GM10847 (cell line): ENCODE measurements around the gene MARK4.
A peak's percentile ranks its signal among the peaks of the same experiment; 100 is the strongest.

Experiments
- POLR2A ChIP-seq: IDR thresholded peaks from 2 replicates; pipeline ENCODE4 v1.6.1; 2011; ENCODE audit not compliant: insufficient read length; ENCODE audit errors: extremely low read depth

The MARK4 gene

DNA sequence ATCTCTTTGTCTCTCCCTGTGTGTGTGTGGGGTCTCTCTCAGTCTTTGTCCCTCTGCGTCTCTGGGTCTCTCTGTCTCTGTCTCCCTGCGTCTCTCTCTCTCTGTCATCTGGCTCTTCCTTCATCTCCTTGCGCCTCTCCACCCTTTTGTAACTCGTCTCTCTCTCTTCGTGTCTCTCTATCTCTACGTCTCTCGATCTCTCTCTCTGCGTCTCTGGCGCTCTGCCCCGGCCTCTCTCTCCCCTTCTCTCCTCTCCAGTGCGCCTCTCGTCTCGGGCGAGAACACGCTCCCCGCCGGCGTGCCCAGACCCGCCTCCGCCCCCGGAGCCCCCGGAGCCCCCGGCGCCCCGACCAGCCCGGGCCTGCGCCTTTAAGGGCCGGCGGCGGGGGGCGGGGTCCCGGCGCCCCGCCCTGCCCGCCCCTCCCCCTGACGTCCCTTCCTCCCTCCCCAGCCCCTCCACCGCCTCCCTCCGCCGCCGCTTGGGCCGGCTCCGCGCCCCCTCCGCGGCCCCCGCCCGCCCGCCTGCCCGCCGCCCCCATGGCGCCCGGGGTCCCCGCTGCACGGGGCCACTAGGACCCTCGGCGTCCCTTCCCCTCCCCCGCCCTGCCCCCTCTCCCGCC, at the start of gene MARK4:
TSS of gene MARK4 (plus strand) at position 440 of the 620 bp plus-strand sequence. CDS start 318 bp downstream, outside the sequence.
- peak; percentile 27 for TF ChIP-seq POLR2A

DNA sequence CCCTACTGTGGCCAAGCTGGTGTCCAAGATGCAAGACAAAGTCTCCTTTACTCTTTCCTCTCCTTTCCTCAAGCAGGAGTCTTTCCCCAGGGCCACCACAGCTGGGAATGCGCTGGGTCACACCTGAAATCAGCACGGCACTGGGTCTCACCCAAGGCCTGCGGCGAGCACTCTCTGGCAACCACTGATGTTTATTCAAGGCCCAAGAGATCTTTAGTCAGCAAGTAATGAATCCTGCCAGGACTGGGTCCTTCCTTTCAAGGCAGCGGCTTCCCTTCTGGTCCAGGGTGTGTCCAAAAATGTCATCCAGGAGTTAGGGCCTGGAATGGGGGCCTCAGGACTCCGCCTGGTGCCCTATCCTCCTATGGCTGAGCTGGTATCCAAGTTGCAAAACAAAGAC, 48.4 kb upstream of the MARK4 start:
- TF ChIP-seq POLR2A = no peak

DNA sequence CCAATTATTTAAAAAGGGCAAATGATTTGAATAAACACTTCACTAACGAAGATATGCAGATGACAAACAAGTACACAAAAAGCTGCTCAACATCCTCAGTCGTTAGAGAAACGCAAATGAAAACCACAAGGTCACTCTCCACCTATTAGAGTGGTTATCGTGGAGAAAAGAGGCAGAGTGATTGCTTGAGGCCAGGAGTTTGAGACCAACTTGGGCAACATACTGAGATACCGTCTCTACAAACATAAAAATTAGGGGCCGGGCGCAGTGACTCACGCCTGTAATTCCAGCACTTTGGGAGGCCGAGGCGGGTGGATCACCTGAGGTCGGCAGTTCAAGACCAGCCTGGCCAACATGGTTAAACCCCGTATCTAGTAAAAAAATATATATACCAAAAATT, 45.3 kb upstream of the MARK4 start:
- TF ChIP-seq POLR2A = no peak

DNA sequence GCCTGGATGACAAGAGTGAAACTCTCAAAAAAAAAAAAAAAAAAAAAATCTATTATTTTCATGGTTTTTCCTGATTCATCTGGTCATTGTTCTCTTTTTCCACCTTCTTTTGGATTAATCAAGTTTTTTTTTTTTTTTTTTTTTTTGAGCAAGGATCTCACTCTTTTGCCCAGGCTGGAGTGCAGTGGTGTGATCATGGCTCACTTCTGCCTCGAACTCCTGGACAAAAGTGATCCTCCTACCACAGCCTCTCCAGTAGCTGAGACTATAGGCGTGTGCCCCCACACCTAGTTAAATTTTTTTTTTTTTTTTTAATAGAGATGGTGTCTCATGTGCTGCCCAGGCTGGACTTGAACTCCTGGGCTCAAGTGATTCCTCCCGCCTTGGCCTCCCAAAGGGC, 44.7 kb upstream of the MARK4 start:
- TF ChIP-seq POLR2A = no peak

DNA sequence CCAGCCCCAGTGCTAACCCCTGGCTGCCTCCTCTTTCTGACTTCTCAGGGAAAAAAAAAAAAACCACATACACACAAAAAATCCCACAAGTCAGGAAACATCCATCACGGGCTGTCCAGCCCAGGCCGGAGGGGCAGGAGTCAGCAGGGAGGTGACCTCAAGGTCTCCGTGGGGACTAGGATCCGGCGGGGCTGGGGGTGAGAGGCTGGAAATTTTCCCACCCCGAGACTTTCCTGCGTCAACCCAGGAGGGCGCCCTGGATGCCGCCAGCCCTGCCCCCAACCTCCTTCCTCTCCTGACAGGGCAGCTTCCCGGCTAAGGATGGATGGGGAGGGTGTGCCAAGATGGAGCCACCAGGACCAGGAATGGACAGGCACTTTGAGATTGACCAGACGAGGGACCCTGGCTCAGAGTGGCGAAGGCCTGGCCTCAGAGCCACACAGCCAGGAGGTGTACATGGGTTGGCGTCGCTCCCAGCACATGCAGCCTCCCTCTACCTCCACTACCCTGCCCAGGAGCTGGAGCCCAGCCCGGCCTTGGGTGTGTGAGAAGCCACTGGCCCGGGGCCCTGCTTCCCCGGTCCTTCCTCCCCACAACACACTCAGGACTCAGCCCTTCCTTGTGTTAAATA, 39.2 kb upstream of the MARK4 start:
- TF ChIP-seq POLR2A = no peak

DNA sequence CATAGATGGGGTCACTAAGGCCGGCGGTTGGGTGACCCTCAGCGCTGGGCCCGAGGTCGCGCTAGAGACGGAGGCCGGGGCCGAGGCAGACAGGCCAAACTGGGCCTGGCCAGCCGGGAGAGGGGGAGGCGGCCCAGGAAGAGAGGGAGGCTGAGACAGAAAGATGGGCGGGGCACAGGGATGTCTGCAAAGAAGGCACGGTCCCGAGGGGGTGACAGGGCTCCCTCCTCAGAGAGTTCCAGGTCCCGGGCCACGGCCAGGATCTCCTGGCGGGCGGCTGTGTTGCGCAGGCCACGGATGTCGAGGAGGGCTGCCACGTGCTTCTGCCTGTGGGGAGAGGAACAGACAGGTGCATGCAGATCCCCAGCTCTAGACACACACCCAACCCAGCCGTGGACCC, 38.0 kb upstream of the MARK4 start:
- TF ChIP-seq POLR2A = no peak

DNA sequence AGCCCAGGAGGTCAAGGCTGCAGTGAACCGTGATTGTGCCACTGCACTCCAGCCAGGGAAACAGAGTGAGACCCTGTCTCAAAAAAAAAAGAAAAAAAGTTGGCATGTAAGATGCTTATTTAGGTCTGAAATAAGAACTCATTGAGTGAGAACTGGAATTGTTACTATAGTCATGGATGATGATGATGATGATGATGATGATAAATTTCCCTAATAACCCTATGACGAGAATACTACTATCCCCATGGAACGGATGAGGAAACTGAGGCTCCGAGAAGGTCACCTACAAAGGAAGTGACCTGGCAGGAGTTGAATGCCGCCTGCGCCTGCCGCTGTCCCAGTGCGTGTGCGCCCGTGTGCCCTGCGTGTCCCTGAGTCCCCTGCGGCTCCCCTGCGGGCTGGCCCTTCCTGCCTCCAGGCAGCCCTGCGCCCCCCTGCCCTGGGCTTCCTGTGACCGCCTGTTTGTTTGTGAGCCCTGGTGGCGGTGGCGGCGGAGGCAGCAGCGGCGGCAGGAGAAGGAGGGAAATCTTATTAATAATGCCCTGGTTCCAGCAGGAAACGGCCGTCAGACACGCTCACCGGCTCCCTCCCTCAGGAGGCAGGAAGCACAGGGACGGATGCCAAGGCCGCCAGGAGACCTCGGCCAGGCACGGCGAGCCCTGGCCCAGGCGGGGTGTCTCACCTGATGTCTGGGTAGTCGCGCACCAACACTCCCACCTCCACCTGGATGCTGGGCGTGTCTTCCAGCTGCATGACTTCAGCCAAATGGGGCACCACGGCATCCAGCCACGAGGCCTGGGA, 35.5 kb upstream of the MARK4 start:
- TF ChIP-seq POLR2A = no peak

DNA sequence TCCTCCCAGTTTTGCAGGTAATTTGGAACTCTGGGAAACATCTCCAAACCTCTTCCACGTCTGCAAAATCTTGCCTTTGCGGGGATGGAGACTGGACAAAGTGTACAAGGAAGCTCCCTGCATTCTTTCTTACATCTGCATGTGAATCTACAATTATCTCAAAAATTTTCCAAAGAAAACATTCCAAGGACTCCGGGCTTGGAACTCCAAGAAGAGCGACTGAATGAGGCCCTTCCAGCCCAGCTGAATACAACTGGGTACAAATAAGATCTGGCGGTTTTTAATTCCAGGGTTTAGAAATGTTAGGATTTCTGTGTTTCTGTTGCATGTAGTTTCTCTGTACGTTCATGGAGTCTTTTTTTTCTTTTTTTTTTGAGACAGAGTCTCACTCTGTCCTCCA, 34.4 kb upstream of the MARK4 start:
- no peak for TF ChIP-seq POLR2A

DNA sequence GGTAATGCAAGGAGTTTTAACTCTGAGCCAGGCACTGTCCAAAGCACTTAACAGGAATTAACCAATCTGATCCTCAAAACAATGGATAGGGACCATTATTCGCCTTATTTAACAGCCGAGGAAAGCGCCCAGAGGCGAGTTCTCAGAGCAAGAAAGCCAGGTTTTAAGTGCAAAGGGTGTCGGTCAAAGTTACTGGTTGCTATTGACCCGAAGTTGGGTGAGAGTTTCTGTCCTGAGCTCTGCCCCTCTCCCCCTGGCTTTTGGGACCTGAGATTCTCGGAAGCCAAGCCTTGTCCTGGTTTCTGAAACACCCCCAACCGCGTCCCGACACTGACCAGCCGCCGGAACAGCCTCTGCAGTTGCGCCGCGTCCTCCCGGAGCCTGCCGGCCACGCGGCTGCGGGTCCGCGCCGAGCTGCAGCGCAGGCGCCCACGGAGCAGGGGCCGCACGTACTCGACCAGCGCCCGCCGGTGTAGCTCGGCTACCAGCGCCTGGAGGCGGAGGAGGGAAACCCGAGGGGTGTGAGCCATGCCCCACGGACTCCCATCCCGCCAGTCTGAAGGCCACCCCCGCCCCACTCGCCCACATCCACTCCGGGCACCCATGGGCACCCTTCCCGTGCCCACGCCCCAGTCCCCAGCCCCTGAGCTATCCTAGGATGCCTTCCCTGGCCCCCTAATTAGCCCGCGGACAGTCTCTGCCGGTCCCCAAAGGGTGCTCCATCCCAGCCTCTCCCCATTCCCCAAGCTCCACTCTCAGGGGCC, 33.7 kb upstream of the MARK4 start:
- no peak for TF ChIP-seq POLR2A

DNA sequence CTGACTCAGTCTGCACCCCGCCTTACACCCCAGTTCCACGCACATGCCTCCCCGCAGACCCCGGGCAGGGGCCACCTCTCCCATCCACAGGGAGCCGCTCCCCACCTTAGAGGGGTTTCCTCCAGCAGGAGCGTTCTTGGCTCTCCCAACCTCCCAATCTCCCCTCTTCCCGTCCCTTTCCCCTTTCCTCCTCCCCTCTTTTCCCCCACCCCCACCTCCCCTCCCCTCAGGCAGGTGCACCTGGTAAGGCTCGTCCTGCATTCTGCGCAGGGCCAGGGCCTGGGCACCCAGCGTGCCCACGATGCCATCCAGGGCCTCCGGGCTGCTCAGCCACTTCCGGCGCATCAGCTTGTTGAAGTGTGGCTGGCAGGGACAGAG, 33.1 kb upstream of the MARK4 start:
- TF ChIP-seq POLR2A = no peak

DNA sequence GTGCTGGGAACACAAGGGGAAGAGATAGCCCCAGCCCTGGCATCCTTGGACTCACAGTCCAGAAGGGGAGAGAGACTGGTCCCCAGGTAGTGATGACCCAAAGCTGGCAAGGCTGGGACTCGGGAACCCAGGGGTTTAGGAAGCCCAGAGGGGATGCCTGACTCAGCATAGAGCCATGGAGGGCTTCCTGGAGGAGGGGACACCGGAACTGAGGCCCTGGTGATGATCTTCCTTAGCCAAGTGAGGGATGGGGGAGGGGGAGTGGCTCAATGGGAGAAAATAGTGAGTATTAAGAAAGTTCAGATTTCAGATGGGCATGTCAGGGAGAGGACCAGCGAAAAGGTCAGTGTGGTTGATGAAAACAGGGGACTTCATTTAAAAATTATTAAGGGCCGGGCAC, 32.6 kb upstream of the MARK4 start:
- TF ChIP-seq POLR2A = no peak

DNA sequence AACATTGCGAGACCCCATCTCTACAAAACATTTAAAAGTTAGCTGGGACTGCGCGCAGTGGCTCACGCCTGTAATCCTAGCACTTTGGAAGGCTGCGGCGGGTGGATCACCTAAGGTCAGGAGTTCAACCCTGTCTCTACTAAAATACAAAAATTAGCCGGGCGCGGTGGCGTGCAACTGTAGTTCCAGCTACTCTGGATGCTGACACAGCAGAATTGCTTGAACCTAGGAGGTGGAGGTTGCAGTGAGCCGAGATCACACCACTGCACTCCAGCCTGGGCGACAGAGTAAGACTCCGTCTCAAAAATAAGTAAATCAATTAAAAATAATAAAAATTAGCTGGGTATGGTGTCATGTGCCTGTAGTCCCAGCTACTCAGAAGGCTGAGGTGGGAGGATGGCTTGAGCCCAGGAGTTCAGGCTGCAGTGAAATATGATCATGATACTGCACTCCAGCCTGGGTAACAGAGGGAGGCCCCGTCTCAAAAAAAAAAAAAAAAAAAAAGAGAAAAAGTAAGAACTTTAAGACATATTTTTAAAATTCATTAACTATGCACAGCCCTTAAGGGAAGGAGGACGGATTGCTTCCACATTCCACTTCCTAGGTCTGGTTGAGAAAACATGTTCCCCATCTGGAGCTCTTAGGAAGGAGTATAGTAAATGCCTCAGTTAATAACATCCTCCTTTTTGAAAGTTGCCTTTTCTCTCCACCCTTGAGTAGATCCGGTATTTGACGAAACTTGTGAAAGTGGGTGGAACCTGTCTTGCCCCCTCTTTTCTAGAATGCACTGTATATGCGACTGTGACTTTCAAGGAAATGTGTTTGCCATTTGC, 31.9 kb upstream of the MARK4 start:
- TF ChIP-seq POLR2A = no peak

DNA sequence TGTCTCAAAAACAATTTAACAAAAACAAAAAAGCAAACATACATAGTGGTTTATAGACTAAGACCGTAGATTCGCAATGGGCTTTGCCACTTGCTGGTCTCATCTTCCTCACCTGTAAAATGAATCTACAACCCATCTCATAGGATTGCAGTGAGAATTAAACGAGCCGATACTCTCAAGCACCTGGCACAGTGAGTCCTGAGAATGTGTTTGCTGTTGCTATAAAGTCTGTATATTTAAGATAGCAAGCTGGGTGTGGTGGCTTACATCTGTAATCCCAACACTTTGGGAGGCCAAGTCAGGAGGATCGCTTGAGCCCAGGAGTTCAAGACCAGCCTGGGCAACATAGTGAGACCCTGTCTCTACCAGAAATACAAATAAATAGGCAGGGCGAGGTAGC, 28.3 kb upstream of the MARK4 start:
- TF ChIP-seq POLR2A = no peak

DNA sequence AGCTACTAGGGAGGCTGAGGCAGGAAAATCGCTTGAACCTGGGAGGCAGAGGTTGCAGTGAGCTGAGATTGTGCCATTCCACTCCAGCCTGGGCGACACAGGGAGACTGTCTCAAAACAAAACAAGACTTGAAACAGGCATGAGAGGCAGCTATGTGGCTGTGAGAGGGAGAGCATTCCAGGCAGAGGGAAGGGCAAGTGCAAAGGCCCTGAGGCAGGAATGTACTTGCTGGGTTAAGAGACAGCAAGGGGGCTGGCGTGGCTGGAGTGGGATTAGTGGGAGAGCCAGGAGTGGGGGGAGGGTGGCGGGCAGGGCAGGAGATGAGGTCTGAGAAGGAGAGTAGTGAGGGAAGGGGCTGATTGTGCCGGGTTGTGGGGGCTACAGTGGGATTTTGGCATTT, 27.2 kb upstream of the MARK4 start:
- TF ChIP-seq POLR2A = no peak

DNA sequence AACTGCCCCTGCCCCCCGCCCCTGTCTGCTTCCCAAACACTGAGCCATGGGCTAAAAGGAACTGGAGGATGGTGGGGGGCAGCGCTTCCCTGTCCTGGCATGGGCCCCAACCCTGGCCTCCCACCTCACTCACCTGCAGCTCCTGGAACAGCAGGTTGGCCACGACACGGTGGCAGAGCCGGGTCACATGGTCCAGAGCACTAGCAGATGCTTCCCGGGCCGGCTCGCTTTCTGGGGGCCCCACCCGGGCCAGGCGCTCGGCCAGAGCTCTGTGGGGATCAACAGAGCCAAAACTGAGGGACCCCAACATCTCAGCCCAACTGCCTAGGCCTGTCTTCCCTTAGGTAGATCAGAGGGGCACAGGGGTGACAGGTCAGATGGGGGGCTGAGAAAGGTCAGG, 26.4 kb upstream of the MARK4 start:
- TF ChIP-seq POLR2A = no peak
